GM23338 (cell line): ENCODE measurements around the gene ADAMTS13. TPM values are rescaled to one million over a fixed set of nuclear protein-coding genes. Genes with fewer than 3 reads are reported as not detected.

Experiments used
- ATAC-seq: fragments of 200-7000 bp; cut with Tn5 transposase; 3 replicates; pipeline ENCODE4 v1.9.1; 2020
- DNase-seq: peaks from one replicate; pipeline ENCODE4 v3.0.0-alpha.2; 2015; ENCODE audit warnings: low spot score
- H2AFZ ChIP-seq: fragments of 200-600 bp; sonication (generic); 2 replicates; pipeline ENCODE4 v1.8.0; 2016; ENCODE audit warnings: antibody characterized with exemption, mild to moderate bottlenecking, moderate library complexity
- H3F3A ChIP-seq: fragments of 200-600 bp; sonication (generic); replicated peaks from 2 replicates; pipeline ENCODE4 v1.8.0; 2017; ENCODE audit warnings: antibody characterized with exemption, mixed run types, low read depth
- H3K27ac ChIP-seq: fragments of 200-600 bp; sonication (generic); 2 replicates; pipeline ENCODE4 v1.6.1; 2016; ENCODE audit warnings: low read depth
- H3K27me3 ChIP-seq: fragments of 200-600 bp; sonication (generic); 2 replicates; pipeline ENCODE4 v1.8.0; 2016; ENCODE audit warnings: mild to moderate bottlenecking, mixed run types, moderate library complexity; ENCODE audit not compliant: insufficient read depth
- H3K36me3 ChIP-seq: fragments of 200-600 bp; sonication (generic); 2 replicates; pipeline ENCODE4 v1.8.0; 2016; ENCODE audit warnings: mild to moderate bottlenecking; ENCODE audit not compliant: insufficient read depth
- H3K4me1 ChIP-seq: fragments of 200-600 bp; sonication (generic); 2 replicates; pipeline ENCODE4 v1.8.0; 2016; ENCODE audit warnings: mild to moderate bottlenecking, moderate library complexity; ENCODE audit not compliant: insufficient read depth
- H3K4me2 ChIP-seq: fragments of 200-600 bp; sonication (generic); 2 replicates; pipeline ENCODE4 v1.7.1; 2017; ENCODE audit warnings: mixed run types
- H3K4me3 ChIP-seq: fragments of 200-600 bp; sonication (generic); 2 replicates; pipeline ENCODE4 v1.6.1; 2016; ENCODE audit warnings: mixed run types
- H3K79me2 ChIP-seq: fragments of 200-600 bp; sonication (generic); replicated peaks from 2 replicates; pipeline ENCODE4 v1.8.0; 2017; ENCODE audit warnings: mild to moderate bottlenecking; ENCODE audit not compliant: insufficient read depth
- H3K9me2 ChIP-seq: fragments of 200-600 bp; sonication (generic); 2 replicates; pipeline ENCODE4 v1.8.0; 2017; ENCODE audit not compliant: insufficient read depth
- H4K20me1 ChIP-seq: fragments of 200-600 bp; sonication (generic); replicated peaks from 2 replicates; pipeline ENCODE4 v1.8.0; 2017; ENCODE audit warnings: mild to moderate bottlenecking; ENCODE audit not compliant: insufficient read depth
- H3K27ac Mint-ChIP-seq: 2 replicates; pipeline ENCODE4 v1.8.0; 2020; ENCODE audit warnings: inconsistent platforms, mild to moderate bottlenecking, moderate library complexity, mixed read lengths
- H3K27me3 Mint-ChIP-seq: 3 replicates; pipeline ENCODE4 v1.8.0; 2022; ENCODE audit warnings: low read depth, mild to moderate bottlenecking, moderate library complexity, mixed read lengths, inconsistent platforms; ENCODE audit not compliant: insufficient read depth, poor library complexity
- H3K36me3 Mint-ChIP-seq: 3 replicates; pipeline ENCODE4 v1.8.0; 2021; ENCODE audit warnings: low read depth, mild to moderate bottlenecking, inconsistent platforms, moderate library complexity, mixed read lengths
- H3K4me1 Mint-ChIP-seq: 3 replicates; pipeline ENCODE4 v1.8.0; 2020; ENCODE audit warnings: mild to moderate bottlenecking, inconsistent platforms, mixed read lengths
- H3K4me3 Mint-ChIP-seq: 3 replicates; pipeline ENCODE4 v1.8.0; 2021; ENCODE audit warnings: moderate library complexity, mild to moderate bottlenecking, inconsistent platforms, mixed read lengths
- H3K9me3 Mint-ChIP-seq: 3 replicates; pipeline ENCODE4 v1.8.0; 2020; ENCODE audit warnings: moderate library complexity, mild to moderate bottlenecking, inconsistent platforms, mixed read lengths
- CREB1 ChIP-seq: fragments of 250-450 bp; sonication (Bioruptor Pico); IDR thresholded peaks from 2 replicates; pipeline ENCODE4 v1.5.0; 2020; ENCODE audit warnings: low read depth, mild to moderate bottlenecking, moderate library complexity
- EZH2 ChIP-seq: fragments of 200-600 bp; sonication (generic); IDR thresholded peaks from one replicate; pipeline ENCODE4 v1.8.0; 2017; ENCODE audit warnings: antibody characterized with exemption, mild to moderate bottlenecking, low read depth; ENCODE audit not compliant: unreplicated experiment
- EZH2phosphoT487 ChIP-seq: fragments of 200-600 bp; sonication (generic); IDR thresholded peaks from one replicate; pipeline ENCODE4 v1.8.1; 2018; ENCODE audit warnings: antibody characterized with exemption; ENCODE audit not compliant: unreplicated experiment
- JUNB ChIP-seq: IDR thresholded peaks from one replicate; pipeline ENCODE4 v1.6.1; 2016; ENCODE audit warnings: antibody characterized with exemption; ENCODE audit not compliant: unreplicated experiment
- NANOG ChIP-seq: IDR thresholded peaks from 2 replicates; pipeline ENCODE4 v1.6.1; 2016; ENCODE audit warnings: antibody characterized with exemption, borderline replicate concordance
- STAT1 ChIP-seq: IDR thresholded peaks from one replicate; pipeline ENCODE4 v1.6.1; 2016; ENCODE audit warnings: antibody characterized with exemption; ENCODE audit not compliant: unreplicated experiment
- polyA plus RNA-seq: library from polyadenylated mRNA; unstranded; fragments of >200 nt; fragmentation: Nextera tagmentation; extraction: Ambion mirVana; gene quantifications from 2 replicates; pipeline ENCODE4 v1.2.1, GENCODE V29; 2016
- total RNA-seq: library from RNA; depleted of rRNA; stranded (reverse); fragments of >200 nt; shearing (Covaris generic); gene quantifications from 2 replicates; pipeline ENCODE4 v1.2.3, GENCODE V29; 2014
- TF ChIP-seq, protein P1 (sequence below): IDR thresholded peaks from one replicate; pipeline ENCODE4 v1.6.1; 2018; ENCODE audit warnings: antibody characterized with exemption; ENCODE audit not compliant: unreplicated experiment
- TF ChIP-seq, protein P2 (sequence below): IDR thresholded peaks from 2 replicates; pipeline ENCODE4 v1.6.1; 2016; ENCODE audit warnings: antibody characterized with exemption
- TF ChIP-seq, protein P3 (sequence below), 2 experiments: fragments of 200-600 bp in 1 of 2; sonication (generic) in 1 of 2; conservative IDR thresholded peaks; 2 replicates each; pipeline versions ENCODE4 v1.5.1 to v1.6.1; 2016 to 2017; ENCODE audit warnings: antibody characterized with exemption in 2 of 2, low read depth in 2 of 2, mild to moderate bottlenecking in 2 of 2, moderate library complexity in 1 of 2

ADAMTS13 gene
- total and polyA plus RNA-seq, 2 experiments from 2014 or later, result 6.0 TPM

DNA sequence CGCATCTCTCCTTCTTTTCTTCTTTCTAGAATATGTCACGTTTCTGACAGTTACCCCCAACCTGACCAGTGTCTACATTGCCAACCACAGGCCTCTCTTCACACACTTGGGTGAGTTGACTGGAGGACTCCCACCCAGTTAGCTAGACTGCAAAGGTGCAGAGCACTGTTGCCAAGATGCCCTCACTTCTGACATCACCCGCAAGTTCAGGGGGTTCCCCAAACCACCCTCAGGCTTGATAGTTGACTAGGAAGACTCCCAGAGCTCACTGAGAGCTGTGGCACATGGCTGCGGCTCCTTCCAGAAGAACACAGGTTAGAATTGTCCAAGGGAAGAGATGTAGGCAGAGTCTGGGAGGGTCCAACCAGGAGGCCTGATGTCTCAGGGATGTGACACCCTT is 17.2 kb downstream of the ADAMTS13 start (continued):
- TF ChIP-seq, protein P1, sequence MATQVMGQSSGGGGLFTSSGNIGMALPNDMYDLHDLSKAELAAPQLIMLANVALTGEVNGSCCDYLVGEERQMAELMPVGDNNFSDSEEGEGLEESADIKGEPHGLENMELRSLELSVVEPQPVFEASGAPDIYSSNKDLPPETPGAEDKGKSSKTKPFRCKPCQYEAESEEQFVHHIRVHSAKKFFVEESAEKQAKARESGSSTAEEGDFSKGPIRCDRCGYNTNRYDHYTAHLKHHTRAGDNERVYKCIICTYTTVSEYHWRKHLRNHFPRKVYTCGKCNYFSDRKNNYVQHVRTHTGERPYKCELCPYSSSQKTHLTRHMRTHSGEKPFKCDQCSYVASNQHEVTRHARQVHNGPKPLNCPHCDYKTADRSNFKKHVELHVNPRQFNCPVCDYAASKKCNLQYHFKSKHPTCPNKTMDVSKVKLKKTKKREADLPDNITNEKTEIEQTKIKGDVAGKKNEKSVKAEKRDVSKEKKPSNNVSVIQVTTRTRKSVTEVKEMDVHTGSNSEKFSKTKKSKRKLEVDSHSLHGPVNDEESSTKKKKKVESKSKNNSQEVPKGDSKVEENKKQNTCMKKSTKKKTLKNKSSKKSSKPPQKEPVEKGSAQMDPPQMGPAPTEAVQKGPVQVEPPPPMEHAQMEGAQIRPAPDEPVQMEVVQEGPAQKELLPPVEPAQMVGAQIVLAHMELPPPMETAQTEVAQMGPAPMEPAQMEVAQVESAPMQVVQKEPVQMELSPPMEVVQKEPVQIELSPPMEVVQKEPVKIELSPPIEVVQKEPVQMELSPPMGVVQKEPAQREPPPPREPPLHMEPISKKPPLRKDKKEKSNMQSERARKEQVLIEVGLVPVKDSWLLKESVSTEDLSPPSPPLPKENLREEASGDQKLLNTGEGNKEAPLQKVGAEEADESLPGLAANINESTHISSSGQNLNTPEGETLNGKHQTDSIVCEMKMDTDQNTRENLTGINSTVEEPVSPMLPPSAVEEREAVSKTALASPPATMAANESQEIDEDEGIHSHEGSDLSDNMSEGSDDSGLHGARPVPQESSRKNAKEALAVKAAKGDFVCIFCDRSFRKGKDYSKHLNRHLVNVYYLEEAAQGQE, result no peak
- no peak for TF ChIP-seq EZH2
- TF ChIP-seq CREB1, result no peak
- no peak for TF ChIP-seq NANOG

DNA sequence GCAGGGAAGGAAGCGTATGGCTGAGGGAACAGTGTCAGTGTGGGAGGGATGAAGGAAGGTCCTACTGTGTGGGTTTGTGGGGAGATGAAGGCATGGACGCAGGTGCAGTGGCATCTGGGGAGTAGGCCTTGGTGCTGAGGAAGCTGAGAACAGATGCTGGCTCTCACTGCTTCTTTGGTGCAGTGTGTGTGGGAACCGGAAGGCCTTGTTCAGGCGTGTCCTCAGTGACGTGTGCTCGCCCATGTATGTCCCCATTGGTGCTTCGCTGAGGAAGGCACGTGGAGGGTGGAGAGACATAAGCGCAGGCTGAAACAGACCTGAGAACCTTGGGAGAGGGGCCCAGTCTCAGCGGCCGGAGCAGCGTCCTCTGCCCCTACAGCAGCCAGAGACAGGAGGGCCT is 18.7 kb downstream of the ADAMTS13 start:
- Histone ChIP-seq H3K27me3 (no peaks in the 10 kb centered on the region), H3K79me2 (no peaks in the 10 kb centered on the region), H3K4me3 (no peak overlapping the region), H3K4me1 (no peaks in the 10 kb centered on the region), H2AFZ (no peak overlapping the region), H3K4me2 (no peak overlapping the region), H3F3A (no peaks in the 10 kb centered on the region), H3K9me2 (no peaks in the 10 kb centered on the region), H3K27ac (no peak overlapping the region), H4K20me1 (no peaks in the 10 kb centered on the region), H3K36me3 (no peaks in the 10 kb centered on the region)
- H3K4me3 Mint-ChIP-seq, result no peak overlapping the region
- no peak for DNase-seq
- no peaks in the 10 kb centered on the region for H3K36me3 Mint-ChIP-seq
- no peak for ATAC-seq
- H3K9me3 Mint-ChIP-seq, result no peaks in the 10 kb centered on the region; the same call in 2 of the 3 replicates
- H3K27ac Mint-ChIP-seq, result no peak overlapping the region
- no peaks in the 10 kb centered on the region for H3K4me1 Mint-ChIP-seq
- H3K27me3 Mint-ChIP-seq, result peaks cover 5% of the 10 kb centered on the region
- TF ChIP-seq, protein P2, sequence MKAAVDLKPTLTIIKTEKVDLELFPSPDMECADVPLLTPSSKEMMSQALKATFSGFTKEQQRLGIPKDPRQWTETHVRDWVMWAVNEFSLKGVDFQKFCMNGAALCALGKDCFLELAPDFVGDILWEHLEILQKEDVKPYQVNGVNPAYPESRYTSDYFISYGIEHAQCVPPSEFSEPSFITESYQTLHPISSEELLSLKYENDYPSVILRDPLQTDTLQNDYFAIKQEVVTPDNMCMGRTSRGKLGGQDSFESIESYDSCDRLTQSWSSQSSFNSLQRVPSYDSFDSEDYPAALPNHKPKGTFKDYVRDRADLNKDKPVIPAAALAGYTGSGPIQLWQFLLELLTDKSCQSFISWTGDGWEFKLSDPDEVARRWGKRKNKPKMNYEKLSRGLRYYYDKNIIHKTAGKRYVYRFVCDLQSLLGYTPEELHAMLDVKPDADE, result no peak
- no peak for TF ChIP-seq EZH2phosphoT487
- no peak for TF ChIP-seq EZH2
- no peak for TF ChIP-seq CREB1

DNA sequence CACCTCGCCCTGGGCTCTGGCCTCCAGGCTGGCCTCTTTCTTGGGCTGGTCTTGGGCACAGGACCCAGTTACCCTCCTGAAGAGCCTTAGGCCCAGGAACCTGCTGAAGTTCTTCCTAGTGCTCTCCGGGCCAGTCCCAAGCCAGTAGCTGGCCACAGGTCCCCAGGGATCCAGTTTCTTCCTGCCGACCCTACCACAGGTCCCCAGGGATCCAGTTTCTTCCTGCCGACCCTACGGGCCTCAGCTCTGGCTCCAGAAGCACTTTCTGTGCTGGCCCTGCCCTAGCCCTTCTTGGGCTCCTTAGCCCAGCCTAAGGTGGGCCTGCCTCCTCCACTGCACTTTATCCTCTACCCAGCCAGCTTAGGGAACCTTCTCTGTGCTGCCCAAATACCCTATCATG is 19.4 kb downstream of the ADAMTS13 start:
- no peaks in the 10 kb centered on the region for H3K79me2 ChIP-seq
- H3K27ac ChIP-seq, result no peak overlapping the region
- no peaks in the 10 kb centered on the region for H4K20me1 ChIP-seq
- H3K27ac Mint-ChIP-seq, result no peak overlapping the region
- no peak overlapping the region for H3K4me2 ChIP-seq
- H3F3A ChIP-seq, result no peaks in the 10 kb centered on the region
- DNase-seq (no peak), ATAC-seq (no peak)
- H2AFZ ChIP-seq, result no peak overlapping the region
- H3K27me3 ChIP-seq, result no peaks in the 10 kb centered on the region
- H3K27me3 Mint-ChIP-seq, result peaks cover 3% of the 10 kb centered on the region
- H3K9me3 Mint-ChIP-seq, result no peaks in the 10 kb centered on the region
- H3K4me3 ChIP-seq, result no peak overlapping the region
- H3K4me1 ChIP-seq, result no peaks in the 10 kb centered on the region
- no peaks in the 10 kb centered on the region for H3K36me3 ChIP-seq
- no peaks in the 10 kb centered on the region for H3K9me2 ChIP-seq
- H3K4me3 Mint-ChIP-seq, result no peak overlapping the region
- H3K4me1 Mint-ChIP-seq, result no peaks in the 10 kb centered on the region
- no peaks in the 10 kb centered on the region; the same call in 2 of the 3 replicates for H3K36me3 Mint-ChIP-seq
- TF ChIP-seq EZH2phosphoT487 (no peak), JUNB (no peak), CREB1 (no peak), NANOG (no peak), STAT1 (no peak)
- TF ChIP-seq, protein P1, result no peak
- TF ChIP-seq, protein P3, sequence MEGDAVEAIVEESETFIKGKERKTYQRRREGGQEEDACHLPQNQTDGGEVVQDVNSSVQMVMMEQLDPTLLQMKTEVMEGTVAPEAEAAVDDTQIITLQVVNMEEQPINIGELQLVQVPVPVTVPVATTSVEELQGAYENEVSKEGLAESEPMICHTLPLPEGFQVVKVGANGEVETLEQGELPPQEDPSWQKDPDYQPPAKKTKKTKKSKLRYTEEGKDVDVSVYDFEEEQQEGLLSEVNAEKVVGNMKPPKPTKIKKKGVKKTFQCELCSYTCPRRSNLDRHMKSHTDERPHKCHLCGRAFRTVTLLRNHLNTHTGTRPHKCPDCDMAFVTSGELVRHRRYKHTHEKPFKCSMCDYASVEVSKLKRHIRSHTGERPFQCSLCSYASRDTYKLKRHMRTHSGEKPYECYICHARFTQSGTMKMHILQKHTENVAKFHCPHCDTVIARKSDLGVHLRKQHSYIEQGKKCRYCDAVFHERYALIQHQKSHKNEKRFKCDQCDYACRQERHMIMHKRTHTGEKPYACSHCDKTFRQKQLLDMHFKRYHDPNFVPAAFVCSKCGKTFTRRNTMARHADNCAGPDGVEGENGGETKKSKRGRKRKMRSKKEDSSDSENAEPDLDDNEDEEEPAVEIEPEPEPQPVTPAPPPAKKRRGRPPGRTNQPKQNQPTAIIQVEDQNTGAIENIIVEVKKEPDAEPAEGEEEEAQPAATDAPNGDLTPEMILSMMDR (conservative IDR thresholded peaks at IDR 0.05; ENCODE audit: low read depth in 2 of 2), result no peak
- TF ChIP-seq, protein P2, result no peak
